DOHH2 (cell line): ENCODE measurements around the gene LYSET.

Source experiments
- EZH2phosphoT487 ChIP-seq: fragments of 200-600 bp; sonication (generic); IDR thresholded peaks from 2 replicates; pipeline ENCODE4 v1.6.1; 2017; ENCODE audit warnings: borderline replicate concordance, mild to moderate bottlenecking, antibody characterized with exemption, low read length, moderate library complexity, mixed read lengths
- TF ChIP-seq, protein P1 (sequence below): fragments of 200-600 bp; sonication (generic); IDR thresholded peaks from one replicate; pipeline ENCODE4 v1.5.1; 2014; ENCODE audit warnings: antibody characterized with exemption, mild to moderate bottlenecking, low read depth, low read length; ENCODE audit not compliant: poor library complexity, severe bottlenecking

DNA sequence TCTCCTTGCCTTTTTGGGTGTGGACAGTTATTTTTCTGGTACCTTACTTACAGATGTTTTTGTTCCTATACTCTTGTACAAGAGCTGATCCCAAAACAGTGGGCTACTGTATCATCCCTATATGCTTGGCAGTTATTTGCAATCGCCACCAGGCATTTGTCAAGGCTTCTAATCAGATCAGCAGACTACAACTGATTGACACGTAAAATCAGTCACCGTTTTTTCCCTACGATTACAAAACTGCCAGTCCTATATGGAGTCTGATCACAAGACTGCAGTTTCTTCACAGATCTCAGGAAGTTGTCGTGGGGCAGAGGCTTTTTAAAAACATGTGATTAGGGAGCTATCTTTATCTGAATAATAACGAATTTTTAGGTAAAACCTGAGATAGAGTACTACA is 1.3 kb downstream of the LYSET start:
- TF ChIP-seq, protein P1, sequence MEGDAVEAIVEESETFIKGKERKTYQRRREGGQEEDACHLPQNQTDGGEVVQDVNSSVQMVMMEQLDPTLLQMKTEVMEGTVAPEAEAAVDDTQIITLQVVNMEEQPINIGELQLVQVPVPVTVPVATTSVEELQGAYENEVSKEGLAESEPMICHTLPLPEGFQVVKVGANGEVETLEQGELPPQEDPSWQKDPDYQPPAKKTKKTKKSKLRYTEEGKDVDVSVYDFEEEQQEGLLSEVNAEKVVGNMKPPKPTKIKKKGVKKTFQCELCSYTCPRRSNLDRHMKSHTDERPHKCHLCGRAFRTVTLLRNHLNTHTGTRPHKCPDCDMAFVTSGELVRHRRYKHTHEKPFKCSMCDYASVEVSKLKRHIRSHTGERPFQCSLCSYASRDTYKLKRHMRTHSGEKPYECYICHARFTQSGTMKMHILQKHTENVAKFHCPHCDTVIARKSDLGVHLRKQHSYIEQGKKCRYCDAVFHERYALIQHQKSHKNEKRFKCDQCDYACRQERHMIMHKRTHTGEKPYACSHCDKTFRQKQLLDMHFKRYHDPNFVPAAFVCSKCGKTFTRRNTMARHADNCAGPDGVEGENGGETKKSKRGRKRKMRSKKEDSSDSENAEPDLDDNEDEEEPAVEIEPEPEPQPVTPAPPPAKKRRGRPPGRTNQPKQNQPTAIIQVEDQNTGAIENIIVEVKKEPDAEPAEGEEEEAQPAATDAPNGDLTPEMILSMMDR = no peak
- no peak for TF ChIP-seq EZH2phosphoT487
